Cardiac muscle cell (in vitro differentiated cells and primary cell): ENCODE measurements around the gene ALG9. TPM values are rescaled to one million over a fixed set of nuclear protein-coding genes. Genes with fewer than 3 reads are reported as not detected.

Experiments
- DNase-seq, 2 donors: peaks; one replicate each; pipeline versions ENCODE4 v3.0.0 to v3.0.0-alpha.2; 2010 to 2017; ENCODE audit warnings: low read depth in 1 of 2, low spot score in 1 of 2
- H3K27ac ChIP-seq: fragments of 200-600 bp; sonication (generic); 2 replicates; pipeline ENCODE4 v1.5.1; 2016
- H3K27me3 ChIP-seq: fragments of 200-600 bp; sonication (generic); 2 replicates; pipeline ENCODE4 v1.6.0; 2016; ENCODE audit warnings: control low read depth
- H3K36me3 ChIP-seq: fragments of 200-600 bp; sonication (generic); 2 replicates; pipeline ENCODE4 v1.5.1; 2016; ENCODE audit warnings: control low read depth
- H3K4me1 ChIP-seq: fragments of 200-600 bp; sonication (generic); 2 replicates; pipeline ENCODE4 v1.8.1; 2017; ENCODE audit warnings: low read depth, mild to moderate bottlenecking, mixed run types
- H3K4me3 ChIP-seq: fragments of 200-600 bp; sonication (generic); 2 replicates; pipeline ENCODE4 v1.5.1; 2016; ENCODE audit warnings: mild to moderate bottlenecking
- H3K9me3 ChIP-seq: fragments of 200-600 bp; sonication (generic); 2 replicates; pipeline ENCODE4 v1.5.1; 2017; ENCODE audit warnings: low read depth, mild to moderate bottlenecking, control low read depth
- CTCF ChIP-seq: IDR thresholded peaks from 2 replicates; pipeline ENCODE4 v1.5.1; 2012; ENCODE audit warnings: low read depth, mild to moderate bottlenecking, low read length
- polyA plus RNA-seq: library from polyadenylated mRNA; unstranded; fragments of >200 nt; fragmentation: Nextera tagmentation; extraction: Ambion mirVana; gene quantifications from 2 replicates; pipeline ENCODE4 v1.2.1, GENCODE V29; 2016
- total RNA-seq: library from RNA; depleted of rRNA; stranded (reverse); fragments of >200 nt; gene quantifications from 2 replicates; pipeline ENCODE4 v1.2.3, GENCODE V29; 2016

ALG9 gene
- total and polyA plus RNA-seq, 2 experiments from 2014 or later, result 32.8 to 49.9 TPM

- no peak overlapping the region for H3K27ac ChIP-seq
- no peaks in the 10 kb centered on the region for H3K27me3 ChIP-seq
- peaks cover 6% of the 10 kb centered on the region for H3K36me3 ChIP-seq
- no peaks in the 10 kb centered on the region for H3K4me1 ChIP-seq
- DNase-seq, result no peak
- no peak for TF ChIP-seq CTCF
- no peak overlapping the region for H3K4me3 ChIP-seq
- no peaks in the 10 kb centered on the region for H3K9me3 ChIP-seq
Measured at GRCh38 chr11:111779118-111779517, 92.3 kb downstream of the ALG9 start.

- no peak overlapping the region for H3K4me3 ChIP-seq
- DNase-seq, result no peak
- H3K36me3 ChIP-seq, result peaks cover 3% of the 10 kb centered on the region
- H3K9me3 ChIP-seq, result no peaks in the 10 kb centered on the region
- no peaks in the 10 kb centered on the region for H3K4me1 ChIP-seq
- H3K27ac ChIP-seq, result no peak overlapping the region
- no peaks in the 10 kb centered on the region for H3K27me3 ChIP-seq
- no peak for TF ChIP-seq CTCF
Measured at GRCh38 chr11:111778047-111778558, 93.3 kb downstream of the ALG9 start.

- Histone ChIP-seq H3K4me1 (no peaks in the 10 kb centered on the region), H3K36me3 (peaks cover 3% of the 10 kb centered on the region), H3K27ac (no peak overlapping the region), H3K9me3 (no peaks in the 10 kb centered on the region), H3K4me3 (no peak overlapping the region), H3K27me3 (no peaks in the 10 kb centered on the region)
- DNase-seq, result peak; percentile 71 to 89
- TF ChIP-seq CTCF, result peak; percentile 75
Measured at GRCh38 chr11:111777094-111778046, 94.0 kb downstream of the ALG9 start.

GRCh38 chr11:111776398-111777093 lies 94.8 kb downstream of the ALG9 start:
- Histone ChIP-seq H3K4me3 (no peak overlapping the region), H3K4me1 (no peaks in the 10 kb centered on the region), H3K36me3 (no peaks in the 10 kb centered on the region), H3K27me3 (no peaks in the 10 kb centered on the region), H3K27ac (no peak overlapping the region), H3K9me3 (no peaks in the 10 kb centered on the region)
- DNase-seq, result no peak
- no peak for TF ChIP-seq CTCF

GRCh38 chr11:111774955-111775710 lies 96.2 kb downstream of the ALG9 start:
- H3K36me3 ChIP-seq, result no peaks in the 10 kb centered on the region
- H3K4me3 ChIP-seq, result no peak overlapping the region
- no peaks in the 10 kb centered on the region for H3K9me3 ChIP-seq
- H3K4me1 ChIP-seq, result no peaks in the 10 kb centered on the region
- TF ChIP-seq CTCF, result no peak
- H3K27ac ChIP-seq, result no peak overlapping the region
- peak in 1 of 2 donors; percentile 71 for DNase-seq
- no peaks in the 10 kb centered on the region for H3K27me3 ChIP-seq
